HepG2 (cell line): ENCODE measurements around the gene DFFA. TPM values are rescaled to one million over a fixed set of nuclear protein-coding genes. Genes with fewer than 3 reads are reported as not detected.

Experiments used
- ARNTL ChIP-seq: sonication (generic); formaldehyde crosslinking; IDR thresholded peaks from 2 replicates; pipeline ENCODE4 v1.4.0; 2020; ENCODE audit warnings: mild to moderate bottlenecking, missing genetic modification reagents
- DZIP1 ChIP-seq: sonication (generic); formaldehyde crosslinking; IDR thresholded peaks from 2 replicates; pipeline ENCODE4 v1.5.0; 2020; ENCODE audit warnings: mild to moderate bottlenecking, missing genetic modification reagents
- ELF1 ChIP-seq: sonication (generic); formaldehyde crosslinking; IDR thresholded peaks from 2 replicates; pipeline ENCODE4 v1.4.0; 2020; ENCODE audit warnings: missing genetic modification reagents
- FOSL1 ChIP-seq: sonication (generic); formaldehyde crosslinking; IDR thresholded peaks from 2 replicates; pipeline ENCODE4 v1.9.0; 2021; ENCODE audit warnings: missing genetic modification reagents, borderline replicate concordance
- GATA4 ChIP-seq: sonication (generic); IDR thresholded peaks from 2 replicates; pipeline ENCODE4 v1.6.1; 2016; ENCODE audit warnings: antibody characterized with exemption, low read depth, borderline replicate concordance
- KAT7 ChIP-seq: IDR thresholded peaks from 2 replicates; pipeline ENCODE4 v1.6.1; 2018; ENCODE audit warnings: borderline replicate concordance, missing compliant biosample characterization
- PHF5A ChIP-seq: IDR thresholded peaks from one replicate; pipeline ENCODE4 v1.6.1; 2018; ENCODE audit warnings: low read depth, missing genetic modification reagents; ENCODE audit not compliant: unreplicated experiment
- POGZ ChIP-seq: sonication (generic); formaldehyde crosslinking; IDR thresholded peaks from 2 replicates; pipeline ENCODE4 v1.4.0; 2020; ENCODE audit warnings: mild to moderate bottlenecking, missing genetic modification reagents
- RFXAP ChIP-seq: sonication (generic); formaldehyde crosslinking; IDR thresholded peaks from 2 replicates; pipeline ENCODE4 v1.4.0; 2020; ENCODE audit warnings: missing genetic modification reagents, borderline replicate concordance
- STAG1 ChIP-seq: sonication (generic); formaldehyde crosslinking; IDR thresholded peaks from 2 replicates; pipeline ENCODE4 v1.4.0; 2020; ENCODE audit warnings: missing genetic modification reagents
- ZNF282 ChIP-seq: fragments of 450-650 bp; IDR thresholded peaks from 2 replicates; pipeline ENCODE4 v1.6.1; 2018; ENCODE audit not compliant: partially characterized antibody
- ZNF556 ChIP-seq: sonication (generic); formaldehyde crosslinking; IDR thresholded peaks from 2 replicates; pipeline ENCODE4 v1.4.0; 2020; ENCODE audit warnings: mild to moderate bottlenecking, missing genetic modification reagents, borderline replicate concordance
- ZNF589 ChIP-seq: sonication (generic); formaldehyde crosslinking; conservative IDR thresholded peaks from 2 replicates; pipeline ENCODE4 v1.8.0; 2022; ENCODE audit warnings: mild to moderate bottlenecking, moderate library complexity, missing genetic modification reagents
- polyA plus RNA-seq, 8 experiments: library from polyadenylated mRNA; depleted of rRNA in 3 of 8; stranded (reverse) in 7 of 8; unstranded in 1 of 8; fragments of >200 nt; fragmentation: Illumina TruSeq in 4 of 8; extraction: Trizol in 4 of 8; gene quantifications; 2 replicates each; pipeline versions ENCODE4 v1.2.1 to v1.2.3, GENCODE V29; 2011 to 2016; ENCODE audit warnings: low read depth in 4 of 8, missing spikeins in 1 of 8, mixed read lengths in 1 of 8; ENCODE audit not compliant: insufficient read depth in 1 of 8
- total RNA-seq, 5 experiments: library from RNA; depleted of rRNA; stranded (reverse); fragments of >200 nt; fragmentation: Illumina TruSeq; extraction: Trizol; gene quantifications; 2 replicates each; pipeline ENCODE4 v1.2.3, GENCODE V29; 2016; ENCODE audit warnings: low read depth in 1 of 5
- TF ChIP-seq, protein P1 (sequence below): IDR thresholded peaks from 2 replicates; pipeline ENCODE4 v1.4.0; 2020; ENCODE audit warnings: mild to moderate bottlenecking, missing genetic modification reagents
- TF ChIP-seq, protein P2 (sequence below), 2 experiments: sonication (generic) in 1 of 2; formaldehyde crosslinking in 1 of 2; IDR thresholded peaks; 2 replicates each; pipeline versions ENCODE4 v1.4.0 to v1.6.1; 2018 to 2020; ENCODE audit warnings: missing genetic modification reagents in 2 of 2, borderline replicate concordance in 1 of 2, low read depth in 1 of 2, mild to moderate bottlenecking in 1 of 2, missing biosample characterization in 1 of 2

The DFFA gene
- total and polyA plus RNA-seq, 2 of the 13 experiments (the other 11 are each of a cell fraction or from before 2014, with no cell fraction given) = 16.5 to 33.9 TPM

- TF ChIP-seq GATA4 = 0 out of 2 replicates have a peak, but pooled peaks have one; percentile 41
- peak; percentile 49; the same call in 1 of the 2 replicates for TF ChIP-seq DZIP1 (CRISPR knock-in tag)
- TF ChIP-seq ELF1 (CRISPR knock-in tag) = peak; percentile 77
- no peak for TF ChIP-seq ZNF556 (CRISPR knock-in tag)
- TF ChIP-seq STAG1 (CRISPR knock-in tag) = no peak
- 0 out of 2 replicates have a peak, but pooled peaks have one; percentile 76 for TF ChIP-seq ZNF589 (CRISPR knock-in tag)
- TF ChIP-seq ARNTL (CRISPR knock-in tag) = peak; percentile 59; the same call in 1 of the 2 replicates
- 0 out of 2 replicates have a peak, but pooled peaks have one; percentile 38 for TF ChIP-seq POGZ (CRISPR knock-in tag)
- TF ChIP-seq, protein P1, sequence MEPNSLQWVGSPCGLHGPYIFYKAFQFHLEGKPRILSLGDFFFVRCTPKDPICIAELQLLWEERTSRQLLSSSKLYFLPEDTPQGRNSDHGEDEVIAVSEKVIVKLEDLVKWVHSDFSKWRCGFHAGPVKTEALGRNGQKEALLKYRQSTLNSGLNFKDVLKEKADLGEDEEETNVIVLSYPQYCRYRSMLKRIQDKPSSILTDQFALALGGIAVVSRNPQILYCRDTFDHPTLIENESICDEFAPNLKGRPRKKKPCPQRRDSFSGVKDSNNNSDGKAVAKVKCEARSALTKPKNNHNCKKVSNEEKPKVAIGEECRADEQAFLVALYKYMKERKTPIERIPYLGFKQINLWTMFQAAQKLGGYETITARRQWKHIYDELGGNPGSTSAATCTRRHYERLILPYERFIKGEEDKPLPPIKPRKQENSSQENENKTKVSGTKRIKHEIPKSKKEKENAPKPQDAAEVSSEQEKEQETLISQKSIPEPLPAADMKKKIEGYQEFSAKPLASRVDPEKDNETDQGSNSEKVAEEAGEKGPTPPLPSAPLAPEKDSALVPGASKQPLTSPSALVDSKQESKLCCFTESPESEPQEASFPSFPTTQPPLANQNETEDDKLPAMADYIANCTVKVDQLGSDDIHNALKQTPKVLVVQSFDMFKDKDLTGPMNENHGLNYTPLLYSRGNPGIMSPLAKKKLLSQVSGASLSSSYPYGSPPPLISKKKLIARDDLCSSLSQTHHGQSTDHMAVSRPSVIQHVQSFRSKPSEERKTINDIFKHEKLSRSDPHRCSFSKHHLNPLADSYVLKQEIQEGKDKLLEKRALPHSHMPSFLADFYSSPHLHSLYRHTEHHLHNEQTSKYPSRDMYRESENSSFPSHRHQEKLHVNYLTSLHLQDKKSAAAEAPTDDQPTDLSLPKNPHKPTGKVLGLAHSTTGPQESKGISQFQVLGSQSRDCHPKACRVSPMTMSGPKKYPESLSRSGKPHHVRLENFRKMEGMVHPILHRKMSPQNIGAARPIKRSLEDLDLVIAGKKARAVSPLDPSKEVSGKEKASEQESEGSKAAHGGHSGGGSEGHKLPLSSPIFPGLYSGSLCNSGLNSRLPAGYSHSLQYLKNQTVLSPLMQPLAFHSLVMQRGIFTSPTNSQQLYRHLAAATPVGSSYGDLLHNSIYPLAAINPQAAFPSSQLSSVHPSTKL (CRISPR knock-in tag) = peak; percentile 56; the same call in 1 of the 2 replicates
- TF ChIP-seq ZNF282 = no peak
- no peak for TF ChIP-seq FOSL1 (CRISPR knock-in tag)
- peak; percentile 61; the same call in 1 of the 2 replicates for TF ChIP-seq RFXAP (CRISPR knock-in tag)
- peak; percentile 42; the same call in 1 of the 2 replicates for TF ChIP-seq KAT7 (CRISPR knock-in tag)
- peak; percentile 39 for TF ChIP-seq PHF5A (CRISPR knock-in tag)
- TF ChIP-seq, protein P2, sequence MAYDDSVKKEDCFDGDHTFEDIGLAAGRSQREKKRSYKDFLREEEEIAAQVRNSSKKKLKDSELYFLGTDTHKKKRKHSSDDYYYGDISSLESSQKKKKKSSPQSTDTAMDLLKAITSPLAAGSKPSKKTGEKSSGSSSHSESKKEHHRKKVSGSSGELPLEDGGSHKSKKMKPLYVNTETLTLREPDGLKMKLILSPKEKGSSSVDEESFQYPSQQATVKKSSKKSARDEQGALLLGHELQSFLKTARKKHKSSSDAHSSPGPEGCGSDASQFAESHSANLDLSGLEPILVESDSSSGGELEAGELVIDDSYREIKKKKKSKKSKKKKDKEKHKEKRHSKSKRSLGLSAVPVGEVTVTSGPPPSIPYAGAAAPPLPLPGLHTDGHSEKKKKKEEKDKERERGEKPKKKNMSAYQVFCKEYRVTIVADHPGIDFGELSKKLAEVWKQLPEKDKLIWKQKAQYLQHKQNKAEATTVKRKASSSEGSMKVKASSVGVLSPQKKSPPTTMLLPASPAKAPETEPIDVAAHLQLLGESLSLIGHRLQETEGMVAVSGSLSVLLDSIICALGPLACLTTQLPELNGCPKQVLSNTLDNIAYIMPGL (CRISPR knock-in tag; IDR thresholded peaks at IDR 0.05; ENCODE audit: borderline replicate concordance in 1 of 2, low read depth in 1 of 2) = peak in 1 of 2 experiments; percentile 68; a peak in 1 of 4 replicates
Observed at GRCh38 chr1:10474613-10475507, 2.5 kb upstream of the DFFA start, which contains the start of gene PEX14 (continued).
